GM19463 (cell line): ENCODE measurements around the gene MORN5.

Experiments used
- ATAC-seq: cut with Tn5 transposase; IDR thresholded peaks from one replicate; pipeline ENCODE4 v1.9.1; 2021; ENCODE audit warnings: mild to moderate bottlenecking, moderate library complexity; ENCODE audit not compliant: unreplicated experiment

Gene MORN5

DNA sequence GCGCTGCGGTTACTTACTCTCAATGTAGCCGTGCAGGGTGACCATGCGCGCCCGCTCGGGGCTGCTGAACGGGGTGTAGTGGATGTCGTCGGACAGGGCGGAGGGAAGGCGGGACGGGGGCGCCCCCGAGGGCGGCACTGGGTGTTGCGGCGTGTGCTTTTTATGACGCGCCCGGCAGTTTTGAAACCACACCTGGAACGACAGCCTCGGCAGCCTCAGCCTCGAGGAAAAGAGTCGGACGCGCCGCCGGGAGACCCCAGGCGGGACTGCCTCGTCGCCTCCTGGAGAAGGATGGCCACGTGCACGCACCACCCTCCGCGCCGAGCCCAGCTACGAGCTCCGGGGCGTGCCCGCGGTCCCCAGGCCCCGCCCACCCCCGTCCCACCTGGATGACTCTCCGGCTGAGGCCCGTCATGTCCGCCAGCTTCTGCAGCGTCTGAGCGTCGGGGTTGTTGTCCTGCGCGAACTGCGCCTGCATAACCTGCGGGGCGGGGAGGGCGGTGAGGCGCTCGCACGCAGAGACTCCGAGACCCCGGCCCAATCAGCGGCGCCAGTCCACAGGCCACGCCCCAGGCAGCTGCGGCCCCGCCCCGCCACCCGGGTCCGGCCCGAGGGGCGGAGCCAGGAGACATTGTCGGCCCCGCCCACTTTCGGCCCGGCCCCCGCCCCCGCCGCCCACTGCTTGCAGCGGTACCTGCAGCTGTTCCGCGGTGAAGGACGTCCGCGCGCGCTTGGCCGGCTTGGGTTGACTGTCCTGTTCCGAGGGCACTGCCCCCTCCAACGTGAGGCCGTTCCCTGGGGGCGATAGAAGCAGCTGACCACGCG is 54.1 kb downstream of the MORN5 start:
- ATAC-seq = no peak

DNA sequence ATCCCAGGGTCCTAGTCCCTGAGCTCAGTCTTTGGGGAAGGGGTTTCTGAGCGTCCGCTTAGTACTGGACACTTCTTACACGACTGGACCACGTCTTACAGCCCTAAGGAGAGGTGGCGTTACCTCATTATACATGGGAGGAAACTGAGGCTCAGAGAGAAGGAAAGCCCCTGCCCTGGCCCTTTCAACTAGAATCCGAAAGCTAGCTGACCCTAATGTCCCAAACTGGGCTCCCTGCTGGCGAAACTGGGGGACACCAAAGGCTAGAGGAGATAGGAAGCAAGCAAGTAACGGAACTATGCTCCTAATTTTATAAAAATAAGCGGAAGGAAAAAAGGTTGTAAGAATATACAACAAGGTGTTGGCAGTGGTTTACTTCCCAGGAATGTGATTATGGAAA is 54.8 kb downstream of the MORN5 start:
- ATAC-seq = no peak

DNA sequence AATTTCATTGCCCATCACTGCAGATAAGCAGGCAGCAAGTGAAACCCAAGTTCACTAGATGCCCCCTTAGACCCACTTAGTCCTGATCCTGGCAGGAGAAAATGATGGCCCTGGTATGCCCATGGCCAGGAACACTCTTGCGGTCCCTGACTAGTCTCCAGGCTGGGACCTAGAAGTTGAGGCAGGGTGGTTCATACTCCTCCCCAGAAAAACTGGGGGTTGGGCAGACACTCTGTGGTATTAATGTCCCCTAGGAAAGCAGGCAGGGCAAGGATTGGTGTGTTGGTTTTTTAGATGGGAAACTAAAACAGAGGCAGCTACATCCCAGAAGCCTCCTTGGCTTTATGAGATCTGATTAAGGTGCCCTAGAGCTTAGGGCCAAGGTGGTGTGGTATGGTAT is 56.0 kb downstream of the MORN5 start:
- ATAC-seq = no peak

DNA sequence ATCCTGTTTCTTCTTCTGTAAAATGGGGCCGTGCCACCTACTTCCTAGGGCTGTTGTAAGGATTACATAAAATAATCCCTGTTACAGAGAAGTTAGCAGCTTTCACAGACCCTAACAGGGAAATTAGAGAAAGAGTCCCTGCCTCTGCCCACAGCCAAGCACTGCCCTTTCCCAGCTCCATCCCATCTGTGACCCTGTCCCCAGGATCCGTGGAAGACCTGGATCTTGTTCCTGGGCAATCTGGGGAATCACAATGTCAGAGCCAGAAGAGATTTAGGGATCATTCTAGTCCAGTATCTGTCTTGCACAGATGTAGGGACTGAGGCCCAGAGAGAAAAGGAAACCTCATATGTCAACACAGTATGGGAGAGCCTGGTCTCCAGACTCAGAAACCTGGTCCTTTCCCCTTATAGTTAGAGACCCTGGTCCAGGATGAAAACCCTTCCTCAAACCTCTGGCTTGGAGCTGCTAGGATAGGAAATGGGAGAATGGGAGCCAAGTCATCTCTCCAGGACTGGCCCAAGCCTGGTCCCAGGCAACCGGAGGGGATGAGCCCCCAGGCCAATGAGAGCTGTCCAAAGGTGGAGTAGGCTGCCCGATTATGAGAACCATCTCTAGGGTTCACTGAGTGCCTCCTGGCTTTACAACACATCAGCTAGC is 56.6 kb downstream of the MORN5 start:
- ATAC-seq = no peak

DNA sequence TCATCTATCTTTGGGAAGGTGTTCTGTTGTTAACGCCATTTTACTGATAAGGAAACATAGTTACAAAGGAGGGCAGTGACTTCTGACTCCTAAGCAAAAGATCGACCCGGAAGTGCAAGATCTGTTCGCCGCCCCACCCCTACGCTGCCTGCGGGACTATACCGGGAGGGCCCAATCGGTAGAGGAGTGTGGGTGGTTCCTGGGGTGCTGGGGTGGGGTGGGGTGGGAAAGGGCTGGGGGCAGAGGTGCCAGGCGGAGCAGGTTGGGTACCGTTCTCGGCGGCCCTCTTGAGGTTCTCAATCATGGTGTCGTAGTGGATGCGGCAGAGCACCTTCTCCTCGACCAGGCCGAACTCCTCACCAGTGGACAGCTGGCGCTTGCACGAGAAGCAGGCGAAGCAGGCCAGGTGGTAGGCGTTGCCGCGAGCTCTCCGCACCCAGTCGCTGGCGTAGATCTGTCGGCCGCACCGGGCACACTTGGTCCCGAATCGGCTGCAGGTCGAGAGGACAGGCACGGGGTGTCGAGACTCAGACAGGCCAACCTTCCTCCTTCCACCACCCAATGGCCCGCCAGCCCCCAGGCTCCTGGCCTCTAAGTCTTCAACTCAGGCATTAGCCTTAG is 57.2 kb downstream of the MORN5 start:
- no peak for ATAC-seq

DNA sequence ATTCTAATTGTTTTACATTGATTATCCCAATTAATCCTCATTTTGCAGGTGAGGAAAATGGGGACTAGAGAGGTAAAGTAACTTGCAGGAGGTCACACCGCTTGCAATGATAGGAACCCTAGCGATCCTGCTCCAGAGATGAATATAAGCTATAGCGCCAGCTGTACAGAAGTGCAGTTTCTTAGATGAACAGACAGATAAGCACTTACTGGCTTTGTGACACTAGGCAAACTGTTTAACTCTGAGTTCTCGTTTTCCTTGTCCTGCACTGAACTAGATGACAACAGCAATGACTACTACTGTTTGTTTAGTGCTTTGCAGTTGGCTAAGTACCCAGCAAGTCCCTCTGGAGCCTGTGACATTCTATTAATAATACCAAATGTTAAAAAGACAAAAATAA is 57.9 kb downstream of the MORN5 start:
- ATAC-seq = no peak

DNA sequence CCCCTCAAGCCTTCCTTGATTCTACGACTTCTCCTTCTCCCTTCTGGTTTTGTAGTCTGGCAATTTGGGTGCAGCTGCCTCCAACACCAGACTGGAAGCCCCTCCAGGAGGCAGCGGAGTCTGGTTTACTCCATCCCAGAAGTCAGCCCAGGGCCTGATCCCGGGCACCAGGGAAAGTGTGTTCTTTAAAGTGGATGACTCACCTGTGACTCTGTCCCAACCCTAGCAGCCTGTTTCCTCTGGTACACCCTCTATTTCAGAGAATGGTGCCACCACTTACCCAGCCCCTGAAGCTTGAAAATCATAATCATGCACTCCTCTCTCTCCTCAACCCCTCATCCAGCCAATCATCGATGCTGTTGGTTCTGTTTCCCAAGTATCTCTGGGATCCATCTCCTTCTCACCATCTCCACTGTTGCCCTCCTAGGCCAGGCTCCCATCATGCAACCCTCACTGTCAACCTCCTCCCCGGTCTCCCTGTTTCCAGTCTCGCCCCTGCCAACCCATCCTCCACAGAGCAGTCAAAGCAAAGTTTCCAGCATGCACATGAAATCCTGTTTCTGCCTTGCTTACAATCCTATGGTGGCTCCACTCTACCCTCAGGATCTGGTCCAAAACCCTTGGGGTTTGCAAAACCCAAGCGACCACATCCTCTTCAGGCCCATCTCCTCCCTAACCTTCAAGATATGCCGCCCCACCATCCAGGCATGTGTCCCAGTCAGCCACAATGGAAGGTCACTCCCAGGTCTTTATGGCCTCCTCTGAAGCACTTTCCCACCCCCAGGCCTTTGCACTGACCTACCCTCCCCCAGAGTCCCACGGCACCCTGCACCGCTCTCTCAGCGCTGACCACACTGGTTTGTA is 58.6 kb downstream of the MORN5 start:
- ATAC-seq = no peak

DNA sequence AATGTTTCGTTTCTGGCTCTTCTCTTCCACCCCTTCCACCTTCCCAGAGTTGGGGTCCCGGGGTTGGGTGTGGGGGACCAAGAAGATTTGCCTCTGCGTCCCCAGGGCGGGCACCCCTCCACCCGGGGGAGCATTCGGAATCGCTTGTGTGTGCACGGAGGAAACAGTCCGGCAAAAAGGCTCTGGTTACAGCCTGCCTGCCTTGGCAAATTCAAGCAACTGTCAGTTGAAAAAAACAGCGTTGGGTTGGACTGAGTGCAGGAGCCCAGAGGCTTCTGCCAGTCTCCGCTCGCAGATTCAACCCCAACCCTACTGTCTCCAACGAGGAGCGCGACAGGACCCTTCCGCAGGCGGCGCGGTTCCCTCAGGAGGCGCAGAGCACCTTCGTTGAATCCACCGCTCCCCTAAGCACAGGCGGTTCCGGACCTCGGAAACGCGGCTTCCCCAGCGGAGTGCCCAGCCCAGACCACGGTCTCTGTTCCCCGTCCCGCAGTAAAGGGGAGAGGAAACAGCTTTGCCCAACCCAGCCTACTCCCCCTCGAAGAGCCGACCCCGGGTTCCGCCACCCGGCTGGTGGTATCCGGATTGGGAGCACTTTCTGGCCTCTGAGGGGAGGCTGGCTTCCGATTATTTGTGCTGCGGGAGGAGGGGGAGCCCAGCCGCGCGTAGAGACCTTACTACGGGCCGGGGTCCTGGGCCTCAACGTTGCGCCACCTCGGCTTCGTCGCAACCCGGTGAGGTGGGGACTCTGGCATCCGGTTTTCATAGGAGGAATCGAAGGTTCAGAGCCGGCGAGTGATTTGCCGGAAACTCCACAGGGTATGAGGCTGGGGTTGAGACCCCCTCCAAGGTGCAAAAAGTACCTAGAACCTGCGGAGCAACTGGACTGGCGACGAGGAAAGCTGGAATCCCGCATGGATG is 59.5 kb downstream of the MORN5 start:
- ATAC-seq = no peak

DNA sequence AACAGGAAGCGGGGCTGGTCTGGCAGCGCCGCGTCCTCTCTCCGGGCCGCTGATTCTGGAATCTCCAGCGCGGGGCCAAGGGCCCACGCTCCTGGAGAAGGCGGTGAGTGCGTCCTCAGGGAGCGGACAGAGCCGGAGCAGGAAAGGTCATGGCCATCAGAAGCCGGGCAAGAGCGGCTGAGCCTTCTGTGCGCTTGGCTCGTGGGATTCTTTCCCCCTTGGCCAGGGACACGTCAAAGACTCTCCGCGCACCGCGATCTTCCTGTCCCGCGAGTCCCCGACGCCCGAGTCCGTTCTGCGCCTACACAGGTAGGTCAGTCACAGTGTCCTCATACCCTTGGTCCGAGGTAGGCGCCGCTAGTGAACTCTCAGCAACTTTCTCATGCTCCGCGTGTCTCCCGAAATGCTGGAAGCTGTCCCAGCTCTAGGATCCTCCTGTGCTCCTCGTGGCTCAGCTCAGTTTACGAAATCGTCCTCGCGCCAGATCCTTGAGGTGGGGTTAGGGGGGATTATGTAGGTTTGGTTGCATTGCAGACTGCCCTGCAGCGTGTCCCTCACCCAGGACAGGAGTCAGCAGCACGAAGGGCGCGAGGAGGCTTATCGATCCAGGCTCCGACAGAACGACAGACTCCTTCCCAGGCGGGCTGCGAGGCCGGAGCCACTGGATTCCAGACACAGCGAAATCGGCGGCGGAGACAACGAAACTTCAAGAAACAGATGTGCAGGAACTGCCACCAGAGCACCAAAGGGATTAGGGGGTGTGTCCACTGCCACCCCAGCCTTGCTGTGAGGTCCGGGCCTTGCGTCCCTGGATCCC is 60.4 kb downstream of the MORN5 start:
- ATAC-seq = no peak

DNA sequence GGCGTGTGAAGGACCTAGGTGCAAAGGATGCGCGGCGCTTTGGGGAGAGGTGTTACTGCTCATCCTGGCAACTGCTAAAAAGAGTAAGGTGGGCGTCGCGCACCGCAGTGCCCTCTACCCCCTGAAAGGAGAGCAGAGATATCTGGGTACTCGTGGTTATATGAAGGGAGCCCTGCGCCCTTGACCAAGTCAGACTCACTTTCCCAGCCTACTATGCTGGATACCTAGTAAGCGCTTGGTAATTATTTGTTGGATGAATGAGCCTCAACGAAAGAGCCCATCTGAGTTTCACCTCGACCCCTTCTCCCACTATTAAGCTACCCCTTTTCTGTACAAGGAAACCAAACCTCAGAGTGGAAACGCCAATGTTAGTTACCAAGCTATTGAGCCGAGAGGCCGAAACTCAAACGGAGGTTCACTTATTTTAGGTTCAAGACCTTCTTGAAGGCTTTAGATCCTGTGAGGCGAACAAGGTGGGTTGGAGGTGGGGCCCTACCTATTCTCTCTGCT is 61.0 kb downstream of the MORN5 start:
- ATAC-seq = no peak

DNA sequence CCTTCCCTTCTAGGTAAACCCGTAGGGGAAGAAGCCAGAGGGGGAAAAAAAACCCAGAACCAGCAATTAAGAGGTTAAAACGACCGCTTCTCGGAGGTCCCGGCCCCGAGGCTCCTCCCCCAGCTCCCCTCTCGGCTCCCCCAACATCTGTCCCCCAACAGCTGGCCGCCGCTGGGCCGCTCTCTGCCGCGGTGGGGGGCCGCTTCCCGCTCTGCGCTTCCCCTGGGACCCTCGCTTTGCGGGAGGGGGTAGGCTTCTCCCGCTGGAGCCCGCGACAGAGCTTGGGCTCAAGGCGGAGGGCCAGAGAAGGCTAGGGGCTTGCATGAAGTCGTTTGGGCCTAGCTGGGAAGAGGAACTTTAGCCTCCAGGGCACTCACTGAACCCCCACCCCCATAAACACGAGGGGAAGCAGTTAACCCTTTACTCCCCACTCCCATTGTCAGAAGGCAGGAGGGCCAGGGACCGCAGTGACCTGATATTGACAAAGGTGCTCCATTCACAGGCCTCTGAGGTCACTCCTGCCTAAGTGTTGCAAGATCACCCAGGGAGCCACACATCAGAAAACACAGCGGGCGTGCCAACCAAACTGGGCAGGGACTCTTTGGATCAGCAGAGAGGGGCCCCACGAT is 61.6 kb downstream of the MORN5 start:
- ATAC-seq = no peak

DNA sequence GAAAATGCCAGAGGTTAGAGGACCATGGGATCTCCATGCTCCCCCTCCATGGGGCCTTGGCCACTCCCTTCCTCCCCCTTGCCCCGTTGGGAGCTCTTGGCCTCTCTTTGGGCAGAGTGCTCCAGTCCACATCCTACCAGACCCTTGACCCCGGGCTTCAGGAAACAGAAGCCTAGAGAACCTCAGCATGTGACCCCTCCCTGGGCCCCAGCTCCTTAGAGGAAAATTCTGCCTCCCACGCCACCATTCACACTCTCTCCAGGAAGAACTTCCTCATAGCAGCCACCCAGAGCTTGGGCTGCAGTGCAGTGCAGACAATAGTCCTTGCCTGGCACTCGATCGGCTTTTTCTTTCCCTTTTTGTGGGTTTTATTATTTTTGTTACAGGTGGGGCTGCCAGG is 63.1 kb downstream of the MORN5 start:
- no peak for ATAC-seq

DNA sequence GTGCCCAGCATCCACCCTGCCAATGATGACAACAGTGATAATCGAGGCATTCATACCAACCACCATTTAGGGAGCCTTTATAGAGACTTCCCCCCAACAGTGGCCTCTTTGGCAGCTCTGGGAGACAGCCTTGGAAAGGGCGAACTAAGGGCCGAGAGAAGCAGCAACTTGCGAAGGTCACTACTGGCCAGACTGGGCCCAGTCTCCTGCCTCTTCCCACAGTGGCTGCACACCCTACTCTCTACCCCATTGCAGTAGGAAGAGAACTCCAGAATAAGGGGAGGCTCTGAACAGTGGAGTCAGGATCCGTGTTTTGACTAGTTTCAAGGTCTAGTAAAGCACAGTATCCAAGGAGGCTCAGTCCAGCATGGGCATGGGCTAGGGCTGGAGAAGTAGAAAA is 63.7 kb downstream of the MORN5 start:
- ATAC-seq = no peak

DNA sequence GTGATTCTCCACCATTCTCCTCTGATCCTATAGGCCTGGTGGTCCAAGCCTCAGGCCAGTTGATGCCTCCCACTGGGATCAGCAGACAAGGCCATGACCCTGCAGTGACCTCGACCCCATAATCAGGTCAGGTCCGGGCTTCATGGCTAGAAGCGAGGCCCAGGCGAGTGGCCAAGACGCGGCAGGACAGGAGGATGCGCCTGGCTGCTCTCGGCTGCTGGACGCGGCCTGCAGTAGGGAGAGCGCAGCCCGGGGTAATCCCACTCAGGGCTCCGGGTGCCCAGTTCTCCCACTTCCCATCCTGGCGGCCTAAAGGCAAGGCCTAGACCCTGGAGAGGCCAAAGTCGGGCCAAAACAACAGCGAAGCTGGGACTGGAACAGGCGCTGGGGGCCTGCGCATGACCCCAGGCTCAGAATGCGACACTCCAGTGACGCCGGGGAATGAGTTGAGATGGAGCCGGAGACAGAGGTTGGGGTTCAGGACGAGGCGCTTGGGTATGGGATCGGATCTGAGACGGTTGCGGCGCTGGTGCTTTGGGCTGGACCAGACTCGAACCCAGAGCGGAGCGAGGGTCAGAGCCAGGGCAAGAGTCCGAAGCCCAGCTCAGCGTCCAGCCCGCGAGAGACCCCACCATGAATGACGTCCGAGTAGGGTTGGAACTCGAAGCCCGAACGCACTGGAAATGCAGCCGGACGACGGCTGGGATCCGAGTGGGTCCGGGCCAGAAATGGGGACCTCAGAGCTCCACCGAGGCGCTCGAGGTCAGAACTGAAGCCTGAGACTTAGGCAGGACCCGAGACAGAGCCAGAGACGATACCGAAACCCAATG is 65.8 kb downstream of the MORN5 start:
- ATAC-seq = no peak

DNA sequence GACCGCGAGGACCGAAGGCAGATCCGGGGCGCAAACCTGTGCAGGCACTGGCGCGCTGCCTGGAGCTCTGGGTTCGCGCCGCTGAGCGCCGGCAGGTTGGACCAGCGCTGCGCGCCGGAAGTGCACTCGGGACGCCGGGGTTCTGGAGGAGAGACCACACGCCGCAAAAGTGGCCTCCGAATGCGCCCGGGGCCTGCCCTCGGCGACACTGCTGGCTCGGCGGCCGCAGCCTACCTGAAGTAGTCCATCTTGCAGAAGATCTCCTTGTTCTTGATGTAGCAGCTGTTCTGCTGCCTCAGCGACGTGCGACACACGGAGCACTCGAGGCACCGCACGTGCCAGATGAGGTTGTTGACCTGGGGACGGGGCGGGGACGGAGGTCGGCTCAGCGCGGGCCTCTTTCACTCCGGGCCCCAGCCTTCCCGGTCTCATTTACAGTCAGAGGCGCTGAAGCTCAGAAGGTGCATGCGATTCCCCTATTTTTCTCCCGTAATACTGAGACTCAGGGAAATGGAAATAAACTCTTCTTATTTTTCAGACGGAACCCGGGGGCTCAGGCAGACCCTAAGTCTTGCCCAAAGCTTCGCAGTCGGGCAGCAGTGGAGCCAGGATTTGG is 66.5 kb downstream of the MORN5 start:
- ATAC-seq = no peak

DNA sequence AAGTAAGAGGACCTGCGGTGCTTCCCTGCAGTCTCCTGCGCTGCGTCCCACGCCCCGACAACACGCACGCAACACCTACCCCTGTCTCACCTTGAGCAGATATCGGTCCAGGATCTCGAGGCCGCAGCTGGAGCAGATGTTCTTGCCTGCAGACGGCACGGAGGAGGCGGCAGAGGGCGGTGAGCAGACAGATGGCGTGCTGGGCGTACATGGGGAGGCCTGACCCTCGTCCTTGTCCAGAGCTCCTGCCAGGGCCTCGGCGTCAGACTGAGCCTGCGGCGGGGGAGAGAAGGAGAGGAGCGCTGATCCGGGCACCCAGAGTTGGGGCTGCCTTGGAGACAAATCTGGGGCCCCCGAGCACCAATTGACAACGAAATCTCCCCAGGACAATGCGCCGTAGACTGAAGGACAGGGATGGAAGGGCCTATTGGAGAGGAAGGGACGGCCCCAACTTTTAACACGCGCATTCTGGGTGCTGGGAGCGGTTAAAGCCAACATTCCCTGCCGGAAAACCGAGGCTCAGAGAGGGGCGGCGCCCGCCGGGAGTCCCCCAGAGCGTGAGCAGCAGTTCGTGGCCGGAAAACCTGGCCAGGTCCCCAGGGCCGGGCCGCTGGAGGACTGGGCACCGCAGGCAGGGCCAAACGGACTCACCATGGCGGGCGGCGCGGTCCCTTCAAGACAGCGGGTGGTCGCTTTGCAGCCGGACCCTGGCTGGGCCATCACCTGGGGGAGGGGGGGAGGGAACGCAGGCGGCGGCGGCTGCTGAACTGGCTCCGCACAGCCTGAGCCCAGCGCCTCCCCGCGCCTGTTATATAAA is 67.3 kb downstream of the MORN5 start:
- ATAC-seq = no peak

DNA sequence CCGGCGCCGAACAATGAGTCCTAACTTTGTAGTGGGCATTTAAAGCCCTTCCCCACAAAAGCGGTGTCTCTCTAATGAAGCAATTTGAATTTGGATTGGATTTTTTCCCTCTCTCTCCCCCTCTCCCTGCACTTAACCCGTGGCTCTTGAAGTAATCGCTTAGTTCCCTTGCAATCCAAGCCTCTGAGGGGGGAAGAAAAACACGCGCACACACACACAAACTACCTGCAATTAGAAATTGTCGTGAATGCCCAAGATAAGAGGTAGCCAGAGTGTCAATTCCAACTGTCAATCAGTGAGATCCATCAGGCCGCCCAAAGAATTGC is 67.8 kb downstream of the MORN5 start:
- no peak for ATAC-seq
